AG04449 (cell line): ENCODE measurements around the gene UFD1.

ENCODE experiments used
- CTCF ChIA-PET: fragments of 350-600 bp; formaldehyde crosslinking; extraction: SDS; loops from one replicate; lab custom pipeline; 2021; ENCODE audit warnings: antibody characterized with exemption; lab: Yijun Ruan, JAX
- POLR2A ChIA-PET: fragments of 400-600, 350-600 bp; formaldehyde crosslinking; extraction: SDS; loops from one replicate; lab custom pipeline; 2020; ENCODE audit warnings: antibody characterized with exemption, inconsistent platforms; lab: Yijun Ruan, JAX
- DNase-seq: peaks from one replicate; pipeline ENCODE4 v3.0.0-alpha.2; 2010; ENCODE audit warnings: low read depth, low spot score
- H3K4me3 ChIP-seq: 2 replicates; pipeline ENCODE4 v1.5.1; 2011; ENCODE audit warnings: low read depth, mild to moderate bottlenecking, control low read depth, low read length
- CTCF ChIP-seq: IDR thresholded peaks from one replicate; pipeline ENCODE4 v1.5.1; 2011; ENCODE audit warnings: mild to moderate bottlenecking, moderate library complexity, low read length, control low read depth, inconsistent platforms; ENCODE audit not compliant: insufficient read depth; ENCODE audit errors: missing control alignments

The UFD1 gene

GRCh38 chr22:19478045-19478900 lies 720 bp downstream of the UFD1 start:
- H3K4me3 ChIP-seq: peak overlapping the region; percentile 95
- ChIA-PET POLR2A (no interaction called here), CTCF (interaction anchor here (0.7 to 3.2 kb wide), 9 partner anchors 13 to 337 kb away, joined by 3 to 19 read pairs (median 3); no protein-coding TSS in a partner anchor)
- no peak for TF ChIP-seq CTCF
- no peak for DNase-seq

GRCh38 chr22:19477321-19478044 lies 1.5 kb downstream of the UFD1 start:
- ChIA-PET CTCF (interaction anchor here (0.7 to 3.2 kb wide), 11 partner anchors 9 to 523 kb away, joined by 3 to 19 read pairs (median 3); no protein-coding TSS in a partner anchor), POLR2A (no interaction called here)
- no peak for DNase-seq
- peak overlapping the region; percentile 95 for H3K4me3 ChIP-seq
- TF ChIP-seq CTCF: no peak

GRCh38 chr22:19476023-19476422 lies 3.0 kb downstream of the UFD1 start:
- POLR2A ChIA-PET: no interaction called here
- CTCF ChIA-PET: interaction anchor here (1.5 to 2.1 kb wide), 3 partner anchors 11 to 176 kb away, joined by 8 to 10 read pairs (median 10); no protein-coding TSS in a partner anchor
- no peak overlapping the region for H3K4me3 ChIP-seq
- no peak for TF ChIP-seq CTCF
- DNase-seq: no peak

- no peak overlapping the region for H3K4me3 ChIP-seq
- DNase-seq: no peak
- POLR2A ChIA-PET: interaction anchor here (1.5 kb wide), 1 partner anchor 10 kb away, joined by 3 read pairs; no protein-coding TSS in a partner anchor
- TF ChIP-seq CTCF: no peak
- CTCF ChIA-PET: interaction anchor here (0.9 to 2.8 kb wide), 6 partner anchors 9 to 329 kb away, joined by 3 to 17 read pairs (median 4); partner anchors contain the start of gene ESS2
These were observed 5.4 kb downstream of the UFD1 start for GRCh38 chr22:19473578-19473977.

- ChIA-PET CTCF (interaction anchor here (0.8 to 2.8 kb wide), 2 partner anchors 8 to 173 kb away, joined by 6 to 17 read pairs; no protein-coding TSS in a partner anchor), POLR2A (interaction anchor here (1.5 kb wide), 1 partner anchor 9 kb away, joined by 3 read pairs; no protein-coding TSS in a partner anchor)
- no peak for DNase-seq
- H3K4me3 ChIP-seq: no peak overlapping the region
- no peak for TF ChIP-seq CTCF
These were observed 6.8 kb downstream of the UFD1 start for GRCh38 chr22:19472233-19472632.
